Lower lobe of right lung (tissue), 2 donors: ENCODE results near the gene TRPV3. TPM values are rescaled to one million over a fixed set of nuclear protein-coding genes. Genes with fewer than 3 reads are reported as not detected.
A peak's percentile ranks its signal among the peaks of the same experiment; 100 is the strongest.

Experiments
- ATAC-seq, 2 donors: fragments of 200-7000 bp; cut with Tn5 transposase; one replicate each; pipeline ENCODE4 v1.9.1; 2020 to 2022; ENCODE audit warnings: mild to moderate bottlenecking in 2 of 2, moderate library complexity in 2 of 2
- DNase-seq: peaks from one replicate; pipeline ENCODE4 v3.0.0-alpha.2; 2020
- H3K27ac ChIP-seq: fragments of 200-600 bp; one replicate; pipeline ENCODE4 v1.8.0; 2022
- H3K27me3 ChIP-seq: fragments of 200-600 bp; one replicate; pipeline ENCODE4 v1.8.0; 2022; ENCODE audit warnings: low read depth
- H3K36me3 ChIP-seq: fragments of 200-600 bp; one replicate; pipeline ENCODE4 v1.8.0; 2022; ENCODE audit warnings: mild to moderate bottlenecking
- H3K4me1 ChIP-seq: fragments of 200-600 bp; one replicate; pipeline ENCODE4 v1.8.0; 2022
- H3K4me3 ChIP-seq: fragments of 200-600 bp; one replicate; pipeline ENCODE4 v1.8.0; 2022; ENCODE audit warnings: mild to moderate bottlenecking
- H3K9me3 ChIP-seq: fragments of 200-600 bp; one replicate; pipeline ENCODE4 v1.8.0; 2022
- intact Hi-C: fragments of 100-400 bp; cut with DNase I; formaldehyde crosslinking; loops from one replicate; pipeline ENCODE4 v1.11.0; 2022
- total RNA-seq: library from RNA; stranded (reverse); fragmentation: NEBNext Ultra II Directional; extraction: Animal tissue kit (Norgen Biotek cat#: 25700); gene quantifications from one replicate; pipeline ENCODE4 v1.2.1, GENCODE V29; 2021
- TF ChIP-seq, protein P1 (sequence below): fragments of 200-600 bp; IDR thresholded peaks from one replicate; pipeline ENCODE4 v1.8.0; 2022; ENCODE audit warnings: antibody characterized with exemption, mild to moderate bottlenecking
- donor health status: DM: no; HTN: yes; CAD: no; lungs with severe emphysema.

TRPV3 gene
- total RNA-seq, 1 donor from 2014 or later: 0.68 TPM

DNA sequence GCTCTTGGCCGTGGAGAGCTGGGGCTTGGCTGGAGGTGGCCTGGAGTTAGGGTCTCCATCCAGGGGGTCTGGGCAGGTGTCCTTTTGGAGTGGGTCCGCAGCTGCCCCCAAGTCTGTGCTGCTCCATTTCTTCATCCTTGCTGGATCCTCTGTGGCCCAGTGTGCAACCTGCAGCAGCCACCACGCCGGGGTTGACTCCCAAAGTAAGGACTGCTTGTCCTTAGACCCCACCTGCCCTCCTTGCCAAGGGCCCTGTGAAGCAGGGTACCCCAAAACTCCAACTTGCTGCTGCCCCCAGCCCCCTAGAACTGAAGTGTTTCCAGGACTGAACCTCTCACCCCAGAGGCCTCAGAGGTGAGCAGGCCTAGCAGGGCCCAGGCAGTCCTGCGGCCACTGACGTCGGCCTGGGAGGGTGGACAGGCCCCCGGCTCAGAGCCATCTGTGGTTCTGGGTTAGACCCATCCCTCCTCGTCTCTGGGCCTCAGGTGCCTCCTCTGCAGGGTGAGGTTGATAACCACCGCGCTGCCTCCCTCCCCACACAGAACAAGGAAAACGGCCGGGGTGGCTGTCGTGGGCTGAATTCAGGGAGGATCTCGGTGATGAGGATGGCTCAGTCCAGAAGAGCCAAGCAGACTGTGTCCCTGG is 34.7 kb upstream of the TRPV3 start:
- Histone ChIP-seq H3K36me3 (peaks cover 28% of the 10 kb centered on the region), H3K27ac (no peak overlapping the region), H3K4me1 (no peaks in the 10 kb centered on the region), H3K9me3 (no peaks in the 10 kb centered on the region), H3K4me3 (no peak overlapping the region), H3K27me3 (no peaks in the 10 kb centered on the region)
- ATAC-seq (no peak), DNase-seq (no peak)
- TF ChIP-seq, protein P1, sequence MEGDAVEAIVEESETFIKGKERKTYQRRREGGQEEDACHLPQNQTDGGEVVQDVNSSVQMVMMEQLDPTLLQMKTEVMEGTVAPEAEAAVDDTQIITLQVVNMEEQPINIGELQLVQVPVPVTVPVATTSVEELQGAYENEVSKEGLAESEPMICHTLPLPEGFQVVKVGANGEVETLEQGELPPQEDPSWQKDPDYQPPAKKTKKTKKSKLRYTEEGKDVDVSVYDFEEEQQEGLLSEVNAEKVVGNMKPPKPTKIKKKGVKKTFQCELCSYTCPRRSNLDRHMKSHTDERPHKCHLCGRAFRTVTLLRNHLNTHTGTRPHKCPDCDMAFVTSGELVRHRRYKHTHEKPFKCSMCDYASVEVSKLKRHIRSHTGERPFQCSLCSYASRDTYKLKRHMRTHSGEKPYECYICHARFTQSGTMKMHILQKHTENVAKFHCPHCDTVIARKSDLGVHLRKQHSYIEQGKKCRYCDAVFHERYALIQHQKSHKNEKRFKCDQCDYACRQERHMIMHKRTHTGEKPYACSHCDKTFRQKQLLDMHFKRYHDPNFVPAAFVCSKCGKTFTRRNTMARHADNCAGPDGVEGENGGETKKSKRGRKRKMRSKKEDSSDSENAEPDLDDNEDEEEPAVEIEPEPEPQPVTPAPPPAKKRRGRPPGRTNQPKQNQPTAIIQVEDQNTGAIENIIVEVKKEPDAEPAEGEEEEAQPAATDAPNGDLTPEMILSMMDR: no peak
- intact Hi-C loops: no loop called here

DNA sequence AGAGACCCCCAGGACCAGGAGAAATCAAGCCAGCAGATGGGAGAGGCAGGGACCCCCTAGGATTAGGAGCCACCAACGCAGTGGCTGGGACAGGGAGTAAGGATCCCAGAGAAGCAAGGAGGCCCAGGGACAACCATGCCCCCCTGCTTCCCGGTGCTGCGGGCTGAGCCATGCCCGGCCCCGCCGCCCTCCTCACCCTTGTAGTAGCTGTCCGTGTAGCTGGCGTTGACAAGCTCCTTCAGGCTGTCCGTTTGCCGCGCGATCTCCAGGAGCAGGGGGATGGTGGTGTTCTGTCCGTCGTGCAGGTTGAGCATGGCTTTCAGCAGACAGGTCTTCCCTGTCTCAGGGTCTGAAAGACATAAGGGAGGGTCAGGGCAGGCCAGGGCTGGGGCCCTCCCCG is 33.2 kb upstream of the TRPV3 start:
- H3K4me3 ChIP-seq: no peak overlapping the region
- TF ChIP-seq, protein P1: no peak
- H3K4me1 ChIP-seq: no peaks in the 10 kb centered on the region
- ATAC-seq (no peak), DNase-seq (no peak)
- no peak overlapping the region for H3K27ac ChIP-seq
- intact Hi-C loops: no loop called here
- no peaks in the 10 kb centered on the region for H3K27me3 ChIP-seq
- peaks cover 44% of the 10 kb centered on the region for H3K36me3 ChIP-seq
- no peaks in the 10 kb centered on the region for H3K9me3 ChIP-seq

DNA sequence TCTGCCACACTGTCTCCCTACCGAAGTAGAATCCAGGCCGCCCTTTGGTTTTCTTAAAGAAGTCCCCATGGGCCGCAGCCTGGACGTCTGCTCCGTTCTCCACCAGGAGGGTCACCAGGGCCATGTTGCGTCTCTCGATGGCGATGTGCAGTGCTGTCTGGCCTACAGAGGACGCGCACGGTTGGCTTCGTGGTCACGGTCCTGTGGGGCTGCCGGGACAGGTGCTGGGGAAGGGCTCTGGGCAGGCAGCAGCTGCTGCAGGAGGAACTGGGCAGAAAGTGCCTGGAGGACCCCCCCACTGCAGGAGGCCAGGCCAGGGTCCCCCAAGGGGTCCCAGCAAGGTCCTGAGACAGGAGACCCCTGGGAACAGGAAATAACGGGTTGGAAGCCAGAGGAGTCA is 32.6 kb upstream of the TRPV3 start:
- Histone ChIP-seq H3K4me3 (no peak overlapping the region), H3K27me3 (no peaks in the 10 kb centered on the region), H3K4me1 (no peaks in the 10 kb centered on the region), H3K27ac (no peak overlapping the region), H3K9me3 (no peaks in the 10 kb centered on the region), H3K36me3 (peaks cover 48% of the 10 kb centered on the region)
- TF ChIP-seq, protein P1: no peak
- intact Hi-C loops: no loop called here
- no peak for ATAC-seq
- DNase-seq: no peak

DNA sequence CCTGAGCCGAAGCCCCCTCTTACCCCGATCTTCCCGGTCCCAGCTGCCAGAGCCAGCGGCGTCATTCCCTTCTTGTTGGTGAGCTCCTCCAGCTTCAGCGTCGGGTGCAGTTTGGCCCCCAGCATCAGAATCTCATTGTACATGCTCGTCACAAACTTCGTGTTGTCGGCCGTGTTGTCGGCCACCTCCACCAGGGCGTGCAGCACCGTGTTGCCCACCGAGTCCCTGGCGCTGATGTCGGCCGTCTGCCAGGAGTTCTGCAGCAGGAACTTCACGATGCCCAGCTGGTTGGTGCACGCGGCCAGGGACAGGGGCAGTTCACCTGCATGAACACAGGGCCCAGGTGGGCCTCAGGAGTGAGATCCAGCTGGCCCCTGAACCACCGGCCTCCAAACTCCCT is 32.2 kb upstream of the TRPV3 start:
- Histone ChIP-seq H3K36me3 (peaks cover 48% of the 10 kb centered on the region), H3K4me1 (no peaks in the 10 kb centered on the region), H3K9me3 (no peaks in the 10 kb centered on the region), H3K27ac (no peak overlapping the region), H3K4me3 (no peak overlapping the region), H3K27me3 (no peaks in the 10 kb centered on the region)
- ATAC-seq (no peak), DNase-seq (no peak)
- intact Hi-C loops: no loop called here
- TF ChIP-seq, protein P1: no peak

DNA sequence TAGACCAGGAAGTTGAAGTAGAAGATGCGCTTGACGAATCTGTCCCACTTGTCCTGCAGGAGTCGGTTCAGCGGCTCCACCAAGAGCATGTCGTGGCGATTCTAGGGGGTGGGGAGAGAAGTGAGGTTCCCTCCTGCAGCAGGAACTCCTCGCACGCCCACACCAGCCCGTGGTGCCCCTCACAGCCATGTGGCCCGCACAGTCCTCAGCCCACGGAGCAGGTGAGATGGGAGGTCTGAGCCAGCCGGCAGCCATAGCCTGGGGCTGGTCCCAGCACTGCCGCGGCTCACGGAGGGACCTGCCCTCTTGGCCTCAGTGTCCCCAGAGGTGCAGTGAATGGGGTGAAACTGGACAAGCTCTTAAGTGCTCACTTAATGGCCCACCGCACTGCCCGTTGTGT is 28.2 kb upstream of the TRPV3 start:
- intact Hi-C loops: no loop called here
- Histone ChIP-seq H3K9me3 (no peaks in the 10 kb centered on the region), H3K4me3 (no peak overlapping the region), H3K27ac (no peak overlapping the region), H3K27me3 (no peaks in the 10 kb centered on the region), H3K36me3 (peaks cover 42% of the 10 kb centered on the region), H3K4me1 (no peaks in the 10 kb centered on the region)
- no peak for DNase-seq
- TF ChIP-seq, protein P1: no peak
- ATAC-seq: peak in 1 of 2 donors; percentile 4
